GM20431 (cell line): Measurements from ENCODE around the gene LMOD3.

Source experiments
- in situ Hi-C: fragments of 300-500 bp; cut with MseI, MboI; formaldehyde crosslinking; loops from one replicate; pipeline ENCODE4 v1.15.0; 2020; ENCODE audit warnings: low sequenced_read_pairs; ENCODE audit not compliant: unreplicated experiment

The LMOD3 gene

GRCh38 chr3:69072928-69073327, 49.5 kb downstream of the LMOD3 start:
- in situ Hi-C loops: no loop called here

GRCh38 chr3:69066121-69066520, 56.3 kb downstream of the LMOD3 start:
- in situ Hi-C loops: no loop called here

- in situ Hi-C loops: no loop called here
Measured at GRCh38 chr3:69065318-69065964, 57.0 kb downstream of the LMOD3 start.

GRCh38 chr3:69063636-69064035, 58.8 kb downstream of the LMOD3 start:
- in situ Hi-C loops: no loop called here

- in situ Hi-C loops: no loop called here
Measured at GRCh38 chr3:69059688-69060087, 62.7 kb downstream of the LMOD3 start.

- in situ Hi-C loops: no loop called here
Measured at GRCh38 chr3:69058947-69059224, 63.5 kb downstream of the LMOD3 start.

- in situ Hi-C loops: no loop called here
Measured at GRCh38 chr3:69058180-69058946, 64.0 kb downstream of the LMOD3 start.
